Erythroblast (primary cell): Measurements from ENCODE around the gene CNGA3.

Experiments used
- GATA1 ChIP-seq: IDR thresholded peaks from 2 replicates; pipeline ENCODE4 v1.6.1; 2011; ENCODE audit warnings: low read depth, mild to moderate bottlenecking, control low read depth, low read length, moderate library complexity
- POLR2A ChIP-seq: IDR thresholded peaks from 2 replicates; pipeline ENCODE4 v1.6.1; 2011; ENCODE audit warnings: mild to moderate bottlenecking, low read length

GRCh38 chr2:98311090-98311489 lies 35.2 kb upstream of the CNGA3 start:
- TF ChIP-seq POLR2A, result no peak
- TF ChIP-seq GATA1, result no peak
